ENCODE measurements around the gene ITGA6.

GRCh38 chr2:172545408-172546075 is 118.2 kb downstream of the ITGA6 start:
- TF ChIP-seq ZNF473 (tag by site-specific recombination; IDR thresholded peaks at IDR 0.05) (no peak), KLF8 (tag by site-specific recombination; IDR thresholded peaks at IDR 0.05) (no peak), ZNF837 (tag by site-specific recombination; IDR thresholded peaks at IDR 0.05) (no peak), PATZ1 (tag by site-specific recombination; IDR thresholded peaks at IDR 0.05) (no peak), PBX3 (CRISPR knock-in tag; IDR thresholded peaks at IDR 0.05) (no peak), ZNF624 (tag by site-specific recombination; IDR thresholded peaks at IDR 0.05) (no peak), YY1 (tag by site-specific recombination; IDR thresholded peaks at IDR 0.05) (no peak), ZSCAN5A (tag by site-specific recombination; IDR thresholded peaks at IDR 0.05) (no peak), SP3 (tag by site-specific recombination; IDR thresholded peaks at IDR 0.05) (no peak), ZNF704 (tag by site-specific recombination; IDR thresholded peaks at IDR 0.05) (no peak), ZNF132 (tag by site-specific recombination; IDR thresholded peaks at IDR 0.05; ENCODE audit: borderline replicate concordance) (no peak)
- TF ChIP-seq, protein P1, sequence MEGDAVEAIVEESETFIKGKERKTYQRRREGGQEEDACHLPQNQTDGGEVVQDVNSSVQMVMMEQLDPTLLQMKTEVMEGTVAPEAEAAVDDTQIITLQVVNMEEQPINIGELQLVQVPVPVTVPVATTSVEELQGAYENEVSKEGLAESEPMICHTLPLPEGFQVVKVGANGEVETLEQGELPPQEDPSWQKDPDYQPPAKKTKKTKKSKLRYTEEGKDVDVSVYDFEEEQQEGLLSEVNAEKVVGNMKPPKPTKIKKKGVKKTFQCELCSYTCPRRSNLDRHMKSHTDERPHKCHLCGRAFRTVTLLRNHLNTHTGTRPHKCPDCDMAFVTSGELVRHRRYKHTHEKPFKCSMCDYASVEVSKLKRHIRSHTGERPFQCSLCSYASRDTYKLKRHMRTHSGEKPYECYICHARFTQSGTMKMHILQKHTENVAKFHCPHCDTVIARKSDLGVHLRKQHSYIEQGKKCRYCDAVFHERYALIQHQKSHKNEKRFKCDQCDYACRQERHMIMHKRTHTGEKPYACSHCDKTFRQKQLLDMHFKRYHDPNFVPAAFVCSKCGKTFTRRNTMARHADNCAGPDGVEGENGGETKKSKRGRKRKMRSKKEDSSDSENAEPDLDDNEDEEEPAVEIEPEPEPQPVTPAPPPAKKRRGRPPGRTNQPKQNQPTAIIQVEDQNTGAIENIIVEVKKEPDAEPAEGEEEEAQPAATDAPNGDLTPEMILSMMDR (tag by site-specific recombination; IDR thresholded peaks at IDR 0.05): no peak

All from HEK293 (cell line).